Neural cell (in vitro differentiated cells): ENCODE results near the gene SVEP1. TPM values are rescaled to one million over a fixed set of nuclear protein-coding genes. Genes with fewer than 3 reads are reported as not detected.

ENCODE experiments used
- H2AFZ ChIP-seq: fragments of 200-600, 300-800 bp; sonication (generic), shearing (Covaris generic); 2 replicates; pipeline ENCODE4 v1.6.0; 2014; ENCODE audit warnings: low read depth, mild to moderate bottlenecking, antibody characterized with exemption, low read length, moderate library complexity
- H3F3A ChIP-seq: fragments of 200-600 bp; shearing (Covaris generic); 2 replicates; pipeline ENCODE4 v1.6.1; 2016; ENCODE audit warnings: mild to moderate bottlenecking, moderate library complexity, mixed read lengths, antibody characterized with exemption, low read length; ENCODE audit not compliant: insufficient read depth, poor library complexity, severe bottlenecking
- H3K27ac ChIP-seq: fragments of 200-600, 300-800 bp; sonication (generic), shearing (Covaris generic); 2 replicates; pipeline ENCODE4 v1.5.1; 2014; ENCODE audit warnings: mild to moderate bottlenecking, low read length, moderate library complexity
- H3K27me3 ChIP-seq: fragments of 300-800, 200-600 bp; sonication (generic), shearing (Covaris generic); 2 replicates; pipeline ENCODE4 v1.6.0; 2014; ENCODE audit warnings: mild to moderate bottlenecking, low read depth, low read length, moderate library complexity; ENCODE audit not compliant: insufficient read depth
- H3K36me3 ChIP-seq: fragments of 300-800, 200-600 bp; sonication (generic), shearing (Covaris generic); 2 replicates; pipeline ENCODE4 v1.5.1; 2014; ENCODE audit warnings: mild to moderate bottlenecking, antibody characterized with exemption, low read length, moderate library complexity; ENCODE audit not compliant: insufficient read depth
- H3K4me2 ChIP-seq: fragments of 300-800, 200-600 bp; sonication (generic), shearing (Covaris generic); 2 replicates; pipeline ENCODE4 v1.6.0; 2014; ENCODE audit warnings: mild to moderate bottlenecking, low read length
- H3K4me3 ChIP-seq: fragments of 300-800, 200-600 bp; sonication (generic), shearing (Covaris generic); 2 replicates; pipeline ENCODE4 v1.5.1; 2014; ENCODE audit warnings: mild to moderate bottlenecking, low read length, moderate library complexity
- H3K79me2 ChIP-seq: fragments of 200-600 bp; shearing (Covaris generic); replicated peaks from 2 replicates; pipeline ENCODE4 v1.6.0; 2014; ENCODE audit warnings: mild to moderate bottlenecking, low read length, moderate library complexity; ENCODE audit not compliant: insufficient read depth
- H3K9ac ChIP-seq: fragments of 300-800, 200-600 bp; sonication (generic), shearing (Covaris generic); 2 replicates; pipeline ENCODE4 v1.6.1; 2016; ENCODE audit warnings: mild to moderate bottlenecking, low read length, mixed read lengths
- H3K9me2 ChIP-seq: fragments of 200-600 bp; shearing (Covaris generic); 2 replicates; pipeline ENCODE4 v1.6.1; 2016; ENCODE audit warnings: mild to moderate bottlenecking, low read length, mixed read lengths; ENCODE audit not compliant: insufficient read depth
- H3K9me3 ChIP-seq: fragments of 200-600, 300-800 bp; sonication (generic), shearing (Covaris generic); 2 replicates; pipeline ENCODE4 v1.6.1; 2016; ENCODE audit warnings: mild to moderate bottlenecking, mixed run types, low read length, moderate library complexity, mixed read lengths
- H4K20me1 ChIP-seq: fragments of 200-600 bp; shearing (Covaris generic); 2 replicates; pipeline ENCODE4 v1.6.1; 2016; ENCODE audit warnings: mild to moderate bottlenecking, mixed run types; ENCODE audit not compliant: insufficient read depth
- EP300 ChIP-seq: fragments of 450-650 bp; conservative IDR thresholded peaks from 2 replicates; pipeline ENCODE4 v1.6.1; 2014; ENCODE audit warnings: antibody characterized with exemption, mild to moderate bottlenecking, moderate library complexity; ENCODE audit not compliant: poor library complexity, severe bottlenecking
- EZH2 ChIP-seq: fragments of 200-600, 300-800 bp; shearing (Covaris generic), sonication (generic); IDR thresholded peaks from 2 replicates; pipeline ENCODE4 v1.6.1; 2014; ENCODE audit warnings: antibody characterized with exemption, low read length, borderline replicate concordance, mild to moderate bottlenecking; ENCODE audit not compliant: insufficient read depth, poor library complexity, severe bottlenecking
- MXI1 ChIP-seq: fragments of 450-650 bp; conservative IDR thresholded peaks from 2 replicates; pipeline ENCODE4 v1.6.1; 2014; ENCODE audit warnings: antibody characterized with exemption, mild to moderate bottlenecking; ENCODE audit not compliant: poor library complexity, severe bottlenecking
- POLR2AphosphoS5 ChIP-seq: IDR thresholded peaks from 2 replicates; pipeline ENCODE4 v1.6.1; 2012
- RAD21 ChIP-seq: fragments of 450-650 bp; conservative IDR thresholded peaks from 2 replicates; pipeline ENCODE4 v1.6.1; 2014; ENCODE audit warnings: antibody characterized with exemption, mild to moderate bottlenecking, moderate library complexity
- REST ChIP-seq: IDR thresholded peaks from 2 replicates; pipeline ENCODE4 v1.6.1; 2012; ENCODE audit warnings: borderline replicate concordance
- SMC3 ChIP-seq: fragments of 450-650 bp; conservative IDR thresholded peaks from 2 replicates; pipeline ENCODE4 v1.6.1; 2014; ENCODE audit warnings: antibody characterized with exemption, mild to moderate bottlenecking, moderate library complexity; ENCODE audit not compliant: poor library complexity
- TAF1 ChIP-seq: IDR thresholded peaks from 2 replicates; pipeline ENCODE4 v1.6.1; 2012; ENCODE audit warnings: low read depth
- polyA plus RNA-seq: library from polyadenylated mRNA; depleted of rRNA; stranded (reverse); fragments of >200 nt; gene quantifications from 2 replicates; pipeline ENCODE4 v1.2.3, GENCODE V29; 2014
- TF ChIP-seq, protein P1 (sequence below): fragments of 450-650 bp; IDR thresholded peaks from 2 replicates; pipeline ENCODE4 v1.5.1; 2014; ENCODE audit warnings: antibody characterized with exemption, mild to moderate bottlenecking, moderate library complexity; ENCODE audit not compliant: poor library complexity, severe bottlenecking

The SVEP1 gene
- polyA plus RNA-seq, 1 donor from 2014 or later: 0.10 TPM

DNA sequence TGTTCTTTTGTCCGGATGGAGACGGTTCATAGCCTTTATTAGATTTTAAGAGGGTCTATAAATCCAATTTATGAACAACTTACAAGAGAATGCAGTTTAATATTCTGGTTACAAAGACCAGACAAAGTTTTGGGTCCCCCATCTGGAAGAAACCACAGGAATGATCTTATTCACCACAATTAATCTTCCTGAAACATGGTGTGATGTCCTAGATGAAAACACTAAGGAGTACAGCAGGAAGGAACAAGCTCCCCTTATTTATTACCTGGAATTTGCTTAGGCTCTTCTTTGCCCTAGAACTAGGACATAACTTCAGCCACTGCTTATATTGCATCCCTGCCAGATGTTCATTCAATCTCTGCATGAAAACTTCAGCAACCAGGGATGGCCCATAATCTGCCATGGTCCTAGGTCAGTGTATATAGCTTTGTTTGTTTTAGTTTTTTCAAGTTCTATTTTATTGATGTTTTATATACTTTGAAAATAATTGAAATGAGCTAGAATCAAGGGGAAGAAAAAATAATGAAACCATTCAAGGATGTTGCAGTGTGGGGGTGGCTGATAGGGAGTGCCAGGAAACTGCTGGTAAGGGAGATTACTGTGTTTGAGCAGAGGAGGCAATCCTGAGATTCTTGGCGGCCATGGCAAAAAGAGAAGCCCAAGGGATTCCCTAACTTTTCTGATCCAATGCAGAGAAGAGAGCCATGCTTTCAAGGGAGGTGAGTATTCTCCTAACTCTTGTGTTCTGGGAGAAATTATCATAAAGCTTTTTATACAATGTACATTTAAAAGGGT is 258.7 kb downstream of the SVEP1 start:
- TF ChIP-seq POLR2AphosphoS5: no peak
- no peak for TF ChIP-seq MXI1
- TF ChIP-seq, protein P1, sequence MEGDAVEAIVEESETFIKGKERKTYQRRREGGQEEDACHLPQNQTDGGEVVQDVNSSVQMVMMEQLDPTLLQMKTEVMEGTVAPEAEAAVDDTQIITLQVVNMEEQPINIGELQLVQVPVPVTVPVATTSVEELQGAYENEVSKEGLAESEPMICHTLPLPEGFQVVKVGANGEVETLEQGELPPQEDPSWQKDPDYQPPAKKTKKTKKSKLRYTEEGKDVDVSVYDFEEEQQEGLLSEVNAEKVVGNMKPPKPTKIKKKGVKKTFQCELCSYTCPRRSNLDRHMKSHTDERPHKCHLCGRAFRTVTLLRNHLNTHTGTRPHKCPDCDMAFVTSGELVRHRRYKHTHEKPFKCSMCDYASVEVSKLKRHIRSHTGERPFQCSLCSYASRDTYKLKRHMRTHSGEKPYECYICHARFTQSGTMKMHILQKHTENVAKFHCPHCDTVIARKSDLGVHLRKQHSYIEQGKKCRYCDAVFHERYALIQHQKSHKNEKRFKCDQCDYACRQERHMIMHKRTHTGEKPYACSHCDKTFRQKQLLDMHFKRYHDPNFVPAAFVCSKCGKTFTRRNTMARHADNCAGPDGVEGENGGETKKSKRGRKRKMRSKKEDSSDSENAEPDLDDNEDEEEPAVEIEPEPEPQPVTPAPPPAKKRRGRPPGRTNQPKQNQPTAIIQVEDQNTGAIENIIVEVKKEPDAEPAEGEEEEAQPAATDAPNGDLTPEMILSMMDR: no peak
- TF ChIP-seq RAD21: no peak
- TF ChIP-seq EP300: no peak
- TF ChIP-seq TAF1: no peak
- no peak for TF ChIP-seq SMC3
- no peak for TF ChIP-seq REST
- TF ChIP-seq EZH2: no peak
- H3K9ac ChIP-seq: no peak overlapping the region
- H4K20me1 ChIP-seq: no peaks in the 10 kb centered on the region
- no peaks in the 10 kb centered on the region for H3K9me3 ChIP-seq
- H3F3A ChIP-seq: no peaks in the 10 kb centered on the region
- no peak overlapping the region for H2AFZ ChIP-seq
- H3K4me3 ChIP-seq: no peak overlapping the region
- H3K4me2 ChIP-seq: no peak overlapping the region
- no peaks in the 10 kb centered on the region for H3K79me2 ChIP-seq
- H3K36me3 ChIP-seq: no peaks in the 10 kb centered on the region
- H3K9me2 ChIP-seq: no peaks in the 10 kb centered on the region
- no peak overlapping the region for H3K27ac ChIP-seq
- no peaks in the 10 kb centered on the region for H3K27me3 ChIP-seq

DNA sequence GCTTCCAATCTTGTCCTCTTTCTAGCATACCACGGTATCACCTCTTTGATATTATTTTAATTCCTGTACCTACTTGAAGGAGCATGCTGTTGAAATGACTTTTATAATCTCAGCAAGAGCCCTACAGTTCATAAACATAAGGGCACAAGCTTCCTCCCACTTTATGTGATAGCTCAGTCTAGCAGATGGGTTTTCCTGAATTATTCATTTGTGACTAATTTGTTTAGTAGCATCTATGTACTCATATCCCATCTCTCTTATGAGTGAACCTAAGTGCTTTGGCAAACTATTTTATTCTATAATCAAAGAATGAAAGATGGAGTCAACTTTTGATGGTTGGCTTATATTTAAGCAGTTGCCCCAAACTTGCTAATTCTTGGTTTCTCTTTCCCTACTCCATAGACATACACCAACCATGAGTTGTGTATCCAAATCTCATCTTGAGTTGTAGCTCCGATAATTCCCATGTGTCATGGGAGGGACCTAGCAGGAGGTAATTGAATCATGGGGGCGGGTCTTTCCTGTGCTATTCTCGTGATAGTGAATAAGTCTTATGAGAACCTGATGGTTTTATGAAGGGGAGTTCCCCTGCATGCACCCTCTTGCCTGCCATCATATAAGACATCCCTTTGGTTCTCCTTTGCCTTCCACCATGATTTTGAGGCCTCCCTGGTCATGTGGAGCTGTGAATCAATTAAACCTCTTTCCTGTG is 259.6 kb downstream of the SVEP1 start:
- Histone ChIP-seq H3K9ac (no peak overlapping the region), H3K27ac (no peak overlapping the region), H3K79me2 (no peaks in the 10 kb centered on the region), H3K27me3 (no peaks in the 10 kb centered on the region), H3K4me2 (no peak overlapping the region), H3K36me3 (no peaks in the 10 kb centered on the region), H3K9me3 (no peaks in the 10 kb centered on the region), H3F3A (no peaks in the 10 kb centered on the region), H4K20me1 (no peaks in the 10 kb centered on the region), H3K4me3 (no peak overlapping the region), H3K9me2 (no peaks in the 10 kb centered on the region), H2AFZ (no peak overlapping the region)
- TF ChIP-seq MXI1 (no peak), REST (no peak), RAD21 (no peak), SMC3 (no peak), EP300 (no peak), EZH2 (no peak), TAF1 (no peak), POLR2AphosphoS5 (no peak)
- TF ChIP-seq, protein P1: no peak
